Measurements from ENCODE around the gene INKA2.
"Not testable (repeated sequence)": the region's sequence is repeated elsewhere in the genome, so short reads cannot be mapped to it uniquely, and the experiment has no call there.

Gene INKA2

DNA sequence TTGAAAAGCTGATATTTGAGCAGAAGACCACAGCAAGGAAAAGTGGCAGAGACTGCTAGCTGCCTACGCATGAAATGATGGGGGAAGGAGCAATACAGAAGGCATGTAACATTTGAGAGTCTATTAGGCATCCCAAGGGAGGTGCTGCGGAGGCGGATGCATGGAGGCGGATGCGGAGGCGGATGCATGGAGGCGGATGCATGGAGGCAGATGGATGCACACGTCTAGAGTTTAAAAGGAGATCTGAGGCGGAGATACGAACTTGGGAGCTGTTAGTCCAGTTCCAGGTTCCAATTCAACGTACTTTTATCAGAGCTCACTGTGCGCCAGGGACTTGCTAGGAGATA, 15.8 kb upstream of the INKA2 start:
- in situ Hi-C loops (cut with HindIII; ENCODE audit: low pct_ligation_motif_present, low pct_unique_long_range_greater_than_20kb, low sequenced_read_pairs): no loop called here
- peak; percentile 51 for DNase-seq

DNA sequence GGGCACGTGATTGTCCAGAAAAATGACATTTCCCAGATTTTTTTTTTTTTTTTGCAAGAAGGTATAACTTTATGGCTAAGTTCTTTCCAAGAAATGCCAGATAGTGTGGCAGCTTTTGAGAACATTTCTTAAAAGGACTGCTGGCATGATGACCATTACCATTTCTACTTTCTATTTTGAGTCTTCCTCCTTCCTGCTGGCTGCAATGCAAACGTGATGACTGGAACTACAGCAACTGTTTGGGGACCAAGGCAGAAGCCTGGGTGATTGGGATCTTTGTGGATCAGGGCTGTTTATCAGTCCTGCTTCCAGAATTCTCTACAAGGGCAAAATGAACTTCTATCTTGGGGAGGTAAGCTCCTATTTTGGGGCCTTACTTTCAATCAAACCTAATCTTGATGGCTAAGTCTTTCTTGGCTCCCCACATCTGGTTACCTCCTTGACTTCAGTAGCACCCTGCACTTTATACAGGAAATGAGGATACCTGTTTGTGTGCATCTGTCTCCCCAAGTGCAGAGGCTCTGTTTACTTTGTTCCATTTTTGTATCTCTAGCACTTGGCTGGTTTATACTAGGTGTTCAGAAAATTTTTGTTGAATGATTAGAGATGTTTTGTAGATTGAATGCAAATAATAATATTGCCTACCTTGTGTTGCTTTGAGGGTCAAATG, 12.8 kb upstream of the INKA2 start:
- in situ Hi-C loops (cut with HindIII; ENCODE audit: low pct_ligation_motif_present, low pct_unique_long_range_greater_than_20kb, low sequenced_read_pairs): no loop called here
- DNase-seq: no peak

DNA sequence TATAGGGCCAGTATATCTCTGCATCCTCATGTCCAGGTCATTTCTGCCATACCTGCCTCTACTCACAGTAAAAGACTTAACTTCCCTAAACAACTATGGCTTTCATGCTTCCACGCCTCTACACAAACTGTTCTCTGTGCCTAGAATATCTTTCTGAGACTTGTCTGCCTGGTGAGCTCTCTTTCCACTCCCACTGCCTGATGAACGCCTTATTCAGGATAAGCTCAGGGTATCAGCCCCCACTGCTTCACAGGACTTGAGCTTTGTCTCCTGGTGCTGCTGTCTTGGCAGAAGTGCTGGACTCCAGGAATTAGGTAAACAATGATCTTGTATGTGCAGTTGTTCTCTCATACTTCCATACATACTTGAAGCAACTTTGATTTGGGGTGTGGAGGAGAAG, 11.7 kb upstream of the INKA2 start:
- in situ Hi-C loops (cut with HindIII; ENCODE audit: low pct_ligation_motif_present, low pct_unique_long_range_greater_than_20kb, low sequenced_read_pairs): no loop called here
- no peak for DNase-seq

DNA sequence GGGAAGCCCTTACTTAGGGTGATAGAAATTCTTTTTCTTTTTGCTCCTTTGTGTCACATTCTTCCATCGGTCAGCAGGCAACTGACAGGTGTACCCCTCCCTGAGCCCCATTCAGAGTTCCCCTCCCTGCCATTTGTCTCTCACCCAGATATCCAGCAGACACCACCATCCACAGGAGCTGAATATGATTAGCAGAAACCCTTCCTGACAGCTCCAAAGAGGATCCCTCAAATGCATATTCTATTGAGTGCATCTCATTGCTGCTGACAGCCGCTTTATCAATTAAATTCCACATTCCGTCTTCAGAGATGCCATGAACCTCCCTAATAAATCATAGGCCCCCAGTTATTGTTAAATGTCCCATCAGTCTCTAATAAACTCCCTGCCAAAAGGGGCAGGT, 10.4 kb upstream of the INKA2 start:
- DNase-seq: no peak
- in situ Hi-C loops (cut with HindIII; ENCODE audit: low pct_ligation_motif_present, low pct_unique_long_range_greater_than_20kb, low sequenced_read_pairs): no loop called here

DNA sequence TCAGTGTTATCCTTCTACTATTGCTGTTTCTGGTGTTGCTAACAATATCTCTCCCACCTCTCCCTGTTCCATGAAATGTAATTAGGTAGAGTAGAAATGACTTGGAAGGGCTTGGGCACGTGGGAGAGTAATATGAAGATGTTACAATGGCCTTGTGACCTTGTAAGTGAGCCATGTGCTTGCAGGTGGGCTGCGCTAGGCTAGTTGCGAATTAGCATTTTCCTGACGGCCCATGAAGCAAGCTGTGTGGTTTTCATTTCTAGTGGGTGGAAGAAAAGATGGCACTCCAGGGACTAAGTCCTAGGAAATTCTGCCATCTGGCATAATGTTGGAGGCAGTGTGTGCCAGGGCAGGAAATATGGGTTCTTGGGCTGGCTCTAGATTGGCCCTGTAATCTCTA, 8.8 kb upstream of the INKA2 start:
- DNase-seq: no peak
- in situ Hi-C loops (cut with HindIII; ENCODE audit: low pct_ligation_motif_present, low pct_unique_long_range_greater_than_20kb, low sequenced_read_pairs): no loop called here

DNA sequence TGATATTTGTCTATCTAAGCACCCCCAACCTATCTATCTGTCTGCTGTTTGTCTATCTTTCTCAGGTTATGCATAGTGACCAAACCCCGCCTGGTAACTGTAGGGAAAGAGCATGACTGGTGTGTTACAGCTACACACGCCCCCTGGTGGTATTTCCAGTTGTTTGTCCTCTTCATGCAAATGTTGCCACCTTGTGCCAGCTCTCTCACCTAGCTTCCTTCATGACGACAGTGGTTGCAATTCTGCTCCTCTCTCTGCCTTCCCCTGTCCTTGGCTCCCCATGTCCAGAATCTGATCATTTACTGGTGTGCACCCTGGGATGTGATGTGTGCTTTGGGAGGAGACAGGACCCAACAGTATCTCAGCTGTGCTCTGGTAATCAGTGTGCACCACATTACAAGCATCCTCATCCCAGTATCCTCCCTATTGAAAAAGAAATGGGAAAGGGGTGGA, 8.1 kb upstream of the INKA2 start:
- in situ Hi-C loops (cut with HindIII; ENCODE audit: low pct_ligation_motif_present, low pct_unique_long_range_greater_than_20kb, low sequenced_read_pairs): no loop called here
- peak; percentile 72 for DNase-seq

DNA sequence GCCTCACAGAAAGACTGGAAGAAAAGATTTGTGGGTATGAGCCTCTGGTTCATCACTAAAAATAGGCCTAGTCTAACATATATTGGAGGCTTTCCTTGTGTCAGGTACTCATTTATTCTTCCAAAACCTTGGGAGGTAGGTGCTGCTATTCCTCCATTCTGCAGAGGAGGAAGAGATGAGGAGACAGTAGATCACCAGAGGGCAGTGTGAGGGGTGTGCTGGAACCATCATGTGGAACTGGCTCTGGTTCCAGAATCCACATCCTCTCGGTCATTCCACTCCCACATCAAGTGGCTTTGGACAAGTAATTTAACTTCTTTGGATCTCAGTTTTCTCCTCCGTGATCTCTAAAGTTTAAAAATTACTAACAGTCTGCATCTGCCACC, 7.4 kb upstream of the INKA2 start:
- in situ Hi-C loops (cut with HindIII; ENCODE audit: low pct_ligation_motif_present, low pct_unique_long_range_greater_than_20kb, low sequenced_read_pairs): no loop called here
- DNase-seq: no peak

DNA sequence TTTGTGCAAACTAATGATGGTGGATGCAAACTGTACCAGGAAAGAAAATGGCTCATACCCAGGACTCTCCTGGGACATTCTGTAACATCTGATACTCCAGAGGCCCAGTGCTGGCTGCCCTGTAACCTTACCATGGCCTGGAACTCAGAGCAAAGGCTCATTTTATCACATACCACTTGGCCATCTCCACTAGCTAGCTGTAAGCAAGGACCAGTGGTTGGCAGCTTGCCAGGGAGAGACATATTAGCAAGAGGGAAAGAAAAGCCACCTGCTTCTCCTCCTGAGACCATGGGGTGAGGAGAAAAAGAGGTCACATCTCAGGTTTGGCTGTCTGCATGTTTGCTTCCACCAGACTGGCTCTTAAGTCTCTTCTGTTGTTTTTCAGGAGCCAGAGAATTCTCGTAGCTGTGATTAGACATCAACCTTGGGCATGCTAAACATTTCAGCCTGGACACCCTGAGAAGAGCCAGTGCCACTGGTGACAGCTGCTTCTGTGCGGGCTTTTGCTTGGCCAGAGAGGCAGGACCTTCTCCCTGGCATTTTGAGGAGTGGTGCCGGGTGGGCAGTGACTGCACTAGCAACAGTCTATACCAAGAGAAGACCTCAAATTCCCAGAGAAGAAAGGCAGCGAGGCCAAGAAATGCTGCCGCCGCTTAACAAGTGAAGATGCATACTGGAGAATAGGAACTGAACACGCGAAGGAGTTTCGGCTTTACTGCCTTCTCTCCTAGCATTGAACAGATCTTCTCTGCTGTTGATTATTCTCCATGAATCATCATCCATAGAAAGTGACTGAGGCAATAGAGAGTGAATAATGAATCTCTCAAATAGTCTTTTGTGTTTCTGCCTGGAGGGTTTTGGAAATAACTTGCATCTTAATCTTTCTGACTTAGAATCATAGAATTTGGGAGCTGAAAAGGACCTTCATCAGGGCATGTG, 6.7 kb upstream of the INKA2 start:
- in situ Hi-C loops (cut with HindIII; ENCODE audit: low pct_ligation_motif_present, low pct_unique_long_range_greater_than_20kb, low sequenced_read_pairs): no loop called here
- no peak for DNase-seq

DNA sequence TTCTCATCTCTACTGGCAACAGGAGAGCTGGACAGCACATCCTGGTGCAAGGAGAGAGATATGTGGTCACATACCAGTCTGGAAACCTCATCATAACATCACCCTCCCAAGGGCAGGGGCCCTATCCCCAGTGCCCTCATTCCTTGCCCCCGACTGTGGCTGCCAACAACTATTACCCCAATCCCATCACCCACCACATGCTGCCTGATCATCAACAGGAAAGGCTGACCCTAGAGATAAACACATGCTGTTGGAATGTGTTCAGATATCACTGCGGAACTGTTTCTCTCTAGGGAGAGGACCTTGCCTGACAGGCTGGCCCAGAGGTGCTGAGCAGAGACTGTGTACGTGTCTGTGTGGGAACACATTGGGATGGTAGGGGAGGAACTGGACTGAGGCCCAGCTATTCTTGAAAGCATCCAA, 4.5 kb upstream of the INKA2 start:
- in situ Hi-C loops (cut with HindIII; ENCODE audit: low pct_ligation_motif_present, low pct_unique_long_range_greater_than_20kb, low sequenced_read_pairs): no loop called here
- no peak for DNase-seq

DNA sequence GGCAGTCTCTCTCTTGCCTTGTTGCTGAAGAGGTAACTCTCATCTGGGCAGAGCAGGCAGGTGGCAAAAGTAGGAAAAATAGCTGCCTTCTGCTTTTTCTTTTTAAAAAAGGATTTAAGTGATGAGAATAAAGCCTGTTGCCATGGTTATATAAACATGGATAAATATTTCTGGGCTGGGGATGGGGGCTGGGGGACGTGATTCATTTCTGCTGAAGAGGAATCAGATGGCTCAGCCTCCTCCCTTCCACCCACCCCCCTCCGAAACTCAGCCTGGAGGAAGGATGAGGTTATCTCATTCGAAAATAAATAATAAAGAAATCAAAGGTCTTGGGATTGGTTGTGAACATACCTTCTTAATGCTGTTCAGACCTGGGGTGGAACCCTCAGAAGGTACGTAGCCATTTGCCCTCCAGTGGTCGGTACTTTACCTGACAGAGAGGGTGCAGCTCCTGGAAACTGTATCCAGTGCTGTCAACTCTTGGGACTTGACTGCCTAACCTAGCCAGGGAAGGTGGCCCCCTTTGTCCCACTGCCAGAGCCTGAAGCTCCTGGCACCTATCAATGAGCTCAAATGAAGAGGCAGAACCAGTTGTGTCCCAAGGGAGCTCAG, 3.8 kb upstream of the INKA2 start:
- no peak for DNase-seq
- in situ Hi-C loops (cut with HindIII; ENCODE audit: low pct_ligation_motif_present, low pct_unique_long_range_greater_than_20kb, low sequenced_read_pairs): no loop called here

DNA sequence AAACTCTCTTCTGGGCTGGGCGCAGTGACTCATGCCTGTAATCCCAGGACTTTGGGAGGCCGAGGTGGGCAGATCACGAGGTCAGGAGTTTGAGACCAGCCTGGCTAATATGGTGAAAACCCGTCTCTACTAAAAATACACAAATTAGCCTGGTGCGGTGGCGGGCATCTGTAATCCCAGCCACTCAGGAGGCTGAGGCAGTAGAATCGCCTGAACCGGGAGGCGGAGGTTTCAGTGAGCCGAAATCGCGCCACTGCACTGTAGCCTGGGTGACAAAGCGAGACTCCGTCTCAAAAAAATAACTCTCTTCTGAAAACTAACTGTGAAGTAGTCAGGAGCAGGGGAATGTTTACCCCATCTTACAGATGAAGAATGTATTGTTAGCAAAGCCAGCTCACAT, 3.1 kb upstream of the INKA2 start:
- DNase-seq; in situ Hi-C loops (cut with HindIII; ENCODE audit: low pct_ligation_motif_present, low pct_unique_long_range_greater_than_20kb, low sequenced_read_pairs): not testable (repeated sequence)

DNA sequence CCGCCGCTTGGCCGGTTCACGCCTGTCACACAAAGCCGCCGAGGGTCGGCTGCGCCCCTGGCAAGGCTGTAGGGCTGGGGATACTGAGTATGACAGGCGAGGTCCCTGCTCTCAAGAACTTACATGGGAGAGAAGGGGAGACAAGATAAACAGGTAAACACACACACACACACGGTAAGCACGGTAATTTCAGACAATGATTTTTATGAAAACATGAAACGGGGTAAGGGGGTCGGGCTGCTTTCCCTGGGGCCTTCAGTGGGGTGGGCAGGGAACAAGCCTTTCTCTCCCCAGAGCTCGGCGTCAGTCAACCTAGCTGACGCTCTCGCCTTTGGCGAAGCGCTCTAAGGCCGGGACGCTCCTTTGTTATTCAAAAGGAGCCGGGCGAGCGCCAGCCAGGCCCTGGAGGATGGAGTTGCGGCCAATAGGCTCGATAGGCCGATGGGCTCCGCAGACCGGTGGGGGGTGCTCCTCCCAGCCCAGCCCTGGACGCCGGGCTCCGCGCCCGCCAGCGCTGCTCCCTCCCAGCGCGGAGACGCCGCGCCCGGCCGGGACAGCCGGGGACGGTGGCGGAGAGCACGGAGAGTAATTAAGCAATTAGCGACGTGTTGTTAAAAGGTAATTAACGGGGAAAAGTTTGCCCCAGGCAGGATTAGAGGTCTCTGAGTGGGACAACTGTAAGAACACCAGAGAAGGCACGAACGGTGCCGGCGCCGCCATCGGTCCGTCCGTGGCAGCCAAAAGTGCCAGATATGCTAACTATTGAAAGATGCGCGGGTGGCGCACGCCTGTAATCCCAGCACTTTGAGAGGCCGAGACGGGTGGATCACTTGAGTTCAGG, 950 bp upstream of the INKA2 start:
- peak; percentile 78 for DNase-seq
- in situ Hi-C loops (cut with HindIII; ENCODE audit: low pct_ligation_motif_present, low pct_unique_long_range_greater_than_20kb, low sequenced_read_pairs): no loop called here

DNA sequence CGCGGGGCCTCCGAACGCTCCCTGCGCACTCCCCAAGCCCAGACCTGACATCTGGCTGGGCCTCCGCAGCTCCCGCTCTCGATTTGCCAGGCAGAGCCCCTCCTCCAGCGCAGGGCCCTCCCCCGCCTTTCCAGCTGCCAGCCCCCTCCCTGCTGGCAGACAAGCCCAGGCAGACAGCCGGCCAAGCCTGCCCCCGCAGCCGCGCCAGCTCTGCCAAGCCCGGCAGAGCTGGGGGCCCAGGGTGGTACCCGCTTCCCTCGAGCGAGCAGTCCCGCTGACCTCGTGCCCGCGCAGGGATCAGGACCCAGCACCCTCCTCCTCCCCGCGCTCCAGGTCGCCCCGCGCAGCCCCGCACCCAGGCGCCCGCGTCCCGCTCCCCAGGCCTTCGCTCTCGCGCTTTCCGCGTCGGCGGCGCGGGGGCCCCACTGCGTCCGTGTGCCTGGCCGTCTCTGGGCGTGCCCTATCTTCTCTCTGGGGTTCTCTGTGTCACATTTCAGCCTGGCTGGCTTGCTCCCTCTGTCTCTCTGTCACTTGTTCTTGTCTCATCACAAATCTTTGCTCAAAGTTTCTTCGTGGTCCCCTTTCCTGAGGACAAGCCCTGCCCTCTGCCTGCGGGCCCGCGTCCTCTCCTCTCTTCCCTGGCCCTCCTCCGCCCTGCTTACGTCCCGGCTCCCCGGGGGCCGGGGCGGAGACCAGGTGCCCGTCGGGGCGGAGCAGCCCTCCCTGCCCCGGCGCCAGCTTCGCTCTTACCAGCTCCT, 580 bp downstream of the INKA2 start:
- peak; percentile 77 for DNase-seq
- in situ Hi-C loops (cut with HindIII; ENCODE audit: low pct_ligation_motif_present, low pct_unique_long_range_greater_than_20kb, low sequenced_read_pairs): no loop called here

DNA sequence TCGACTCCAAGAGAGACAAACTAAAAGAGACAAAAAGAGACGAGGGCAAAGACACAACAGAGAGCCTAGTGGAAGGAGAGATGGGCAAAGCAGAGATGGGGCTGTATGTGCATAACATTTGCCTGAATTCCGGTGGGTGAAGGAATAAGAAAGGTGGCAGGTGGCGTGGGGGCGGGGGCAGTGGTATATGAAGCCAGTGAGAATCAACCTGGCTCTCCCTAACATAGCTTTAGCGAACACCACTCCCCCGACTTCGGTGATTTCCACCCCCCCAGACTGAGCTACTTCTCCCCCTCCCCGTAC, 1.1 kb downstream of the INKA2 start:
- in situ Hi-C loops (cut with HindIII; ENCODE audit: low pct_ligation_motif_present, low pct_unique_long_range_greater_than_20kb, low sequenced_read_pairs): no loop called here
- no peak for DNase-seq

DNA sequence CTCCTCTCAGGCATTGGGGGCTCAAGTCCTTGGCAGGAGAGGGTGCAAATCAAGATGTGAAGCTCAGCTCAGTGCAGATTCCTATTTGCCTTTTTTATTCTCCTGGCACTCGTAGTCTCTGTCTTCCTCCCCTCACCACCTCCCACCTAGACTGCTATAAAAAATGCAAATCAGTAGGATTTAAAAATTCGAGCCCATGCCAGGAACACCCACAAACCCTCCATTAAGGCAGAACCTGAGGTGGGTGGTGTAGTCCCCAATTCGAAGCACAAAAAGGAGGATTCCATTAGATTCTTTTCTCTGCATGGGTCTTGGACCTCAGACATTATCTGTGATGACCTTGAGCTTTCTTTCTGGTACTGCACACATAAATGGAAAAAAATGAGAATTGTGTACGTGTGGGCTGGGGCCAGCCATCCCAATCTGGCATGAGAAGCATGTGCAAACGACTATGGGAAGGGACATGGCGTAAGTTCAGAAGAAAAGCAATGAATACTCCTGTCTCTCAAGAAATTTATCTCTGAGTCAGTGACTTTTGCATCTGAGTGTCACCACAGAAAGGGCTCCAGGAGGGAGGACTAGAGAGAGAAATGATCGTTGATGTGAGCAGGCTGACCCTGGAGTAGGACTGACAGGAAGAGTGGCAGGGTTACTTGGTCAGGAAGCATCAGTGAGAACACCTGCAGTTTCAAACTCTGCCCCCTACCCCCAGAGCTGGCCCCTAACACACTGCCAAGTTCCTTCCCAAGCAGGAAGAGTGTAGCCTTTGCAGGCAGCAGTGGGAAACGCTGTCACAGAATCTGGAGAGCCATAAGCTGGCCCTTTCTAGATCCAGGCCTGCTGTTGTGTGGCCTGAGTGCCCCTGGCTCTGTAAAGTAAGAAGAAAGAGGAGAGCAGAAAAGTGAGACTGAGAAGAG, 1.7 kb downstream of the INKA2 start:
- in situ Hi-C loops (cut with HindIII; ENCODE audit: low pct_ligation_motif_present, low pct_unique_long_range_greater_than_20kb, low sequenced_read_pairs): no loop called here
- DNase-seq: no peak

DNA sequence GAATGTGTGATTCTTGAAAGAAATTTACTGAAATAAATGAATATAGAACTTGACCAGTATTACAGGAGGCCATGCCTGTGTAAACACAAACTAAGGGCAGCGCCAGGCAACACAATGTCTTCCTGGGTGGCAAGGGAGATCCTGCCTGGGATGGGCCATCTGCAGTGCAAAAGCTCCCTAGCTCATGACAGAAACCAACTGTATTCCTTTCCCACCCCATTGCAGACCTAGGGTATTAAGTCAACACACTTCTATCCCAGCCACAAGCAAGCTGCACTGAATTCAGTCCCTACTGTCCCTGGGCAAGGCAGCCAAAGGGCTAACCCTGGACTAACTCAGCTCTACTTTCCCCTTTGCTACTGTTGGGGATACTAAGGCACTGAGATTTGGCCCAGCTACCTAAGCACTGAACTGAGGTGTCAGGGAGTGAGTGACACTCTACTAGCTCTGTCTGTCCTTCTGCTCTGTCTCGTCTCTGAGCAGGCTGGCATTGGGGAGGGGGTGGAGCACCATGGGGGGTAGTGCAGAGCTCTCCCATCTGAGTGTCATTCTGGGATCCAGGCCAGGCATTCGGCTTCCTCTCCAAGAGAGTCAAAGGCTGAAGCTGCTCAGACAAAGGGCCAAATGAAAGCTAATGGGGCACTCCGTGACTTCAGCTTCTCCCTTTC, 2.5 kb downstream of the INKA2 start:
- DNase-seq: no peak

More for the DNA sequence above, 2.5 kb downstream of the INKA2 start:
- in situ Hi-C loops (cut with HindIII; ENCODE audit: low pct_ligation_motif_present, low pct_unique_long_range_greater_than_20kb, low sequenced_read_pairs): no loop called here

Measured in ACHN (cell line).